ENCODE measurements around the gene NADSYN1.
A peak's percentile ranks its signal among the peaks of the same experiment; 100 is the strongest.

The NADSYN1 gene

DNA sequence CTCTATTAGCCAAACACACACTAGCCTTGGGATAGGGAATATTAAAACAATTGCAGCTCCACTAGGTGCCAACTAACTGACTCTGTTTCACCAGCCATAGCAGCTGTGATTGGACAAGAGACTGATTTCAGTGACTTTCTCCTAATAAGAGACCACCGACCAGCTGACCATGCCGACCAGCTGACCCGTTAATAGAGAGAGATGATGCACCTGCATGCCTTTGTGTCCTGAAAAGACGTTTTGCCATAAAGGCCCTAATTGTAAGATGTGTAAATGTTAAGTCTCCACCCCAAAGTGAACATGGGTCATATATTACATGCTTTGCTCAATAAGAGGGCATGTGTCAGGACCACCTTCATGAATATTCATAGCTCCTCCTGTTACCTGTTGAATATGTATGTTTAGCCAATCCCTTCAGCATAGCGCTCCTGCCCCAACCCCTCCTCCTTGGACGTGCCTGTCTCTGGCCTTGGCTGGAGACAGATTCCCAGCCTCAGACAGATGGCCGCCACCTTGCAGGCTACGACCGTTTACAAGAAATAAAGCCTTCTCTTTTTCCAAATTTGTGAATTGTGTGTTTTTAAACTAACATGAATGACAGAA lies 1.3 kb upstream of the NADSYN1 start:
- DNase-seq, result no peak

DNA sequence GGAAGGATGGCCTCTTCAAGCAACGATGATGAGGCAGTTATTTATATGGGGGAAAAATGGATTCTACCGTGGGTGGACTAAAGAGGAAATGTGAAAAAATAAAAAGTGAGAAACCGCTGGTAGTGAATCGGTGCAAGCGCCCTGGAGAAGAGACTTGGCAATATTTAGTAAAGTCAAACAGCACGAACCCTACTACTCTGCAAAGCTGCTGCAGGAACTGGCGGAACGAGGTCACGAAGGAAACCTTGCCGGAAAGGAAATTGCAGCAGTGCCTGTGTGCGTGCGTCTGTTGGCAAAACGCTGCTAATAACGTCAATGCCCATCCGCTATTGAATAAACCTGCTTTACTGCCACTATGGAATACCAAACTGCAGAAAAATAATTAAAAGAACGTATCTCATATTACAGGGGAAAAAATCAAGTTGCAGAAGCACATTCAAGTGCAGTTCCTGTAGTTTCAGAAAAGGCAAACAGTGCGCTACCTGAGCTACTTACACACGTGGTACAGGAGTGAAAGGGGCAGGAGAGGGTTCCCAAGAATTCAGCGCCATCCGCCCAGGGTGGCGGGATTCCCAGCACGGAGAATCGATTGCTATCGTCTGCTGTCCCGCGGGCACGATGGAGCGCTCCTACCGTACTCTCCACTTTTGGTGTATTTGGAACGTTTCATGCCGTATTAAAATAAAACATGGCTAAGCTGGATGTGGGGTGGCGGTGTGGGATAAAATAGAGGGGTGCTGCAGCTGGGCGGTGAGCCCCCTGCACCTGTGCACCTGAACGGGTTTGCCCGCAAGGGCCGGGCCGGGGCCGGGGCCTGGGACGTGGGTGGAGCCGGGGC lies 585 bp upstream of the NADSYN1 start:
- DNase-seq, result peak; percentile 58

DNA sequence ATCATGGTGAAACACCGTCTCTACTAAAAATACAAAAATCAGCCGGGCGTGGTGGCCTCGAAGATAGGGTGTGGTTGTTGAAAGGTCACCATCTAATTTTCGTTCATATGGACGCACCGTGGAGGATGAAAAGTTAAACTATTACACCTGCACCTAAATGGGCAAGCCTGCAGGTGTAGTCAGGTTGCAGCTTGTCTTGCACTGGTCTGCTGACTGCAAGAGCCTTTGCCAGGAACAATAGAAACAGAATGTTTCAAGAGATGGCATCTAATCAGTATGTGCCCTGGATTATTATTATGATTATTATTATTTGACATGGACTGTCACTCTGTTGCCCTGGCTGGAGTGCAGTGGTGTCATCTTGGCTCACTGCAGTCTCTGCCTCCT lies 908 bp downstream of the NADSYN1 start:
- DNase-seq, result no peak

DNA sequence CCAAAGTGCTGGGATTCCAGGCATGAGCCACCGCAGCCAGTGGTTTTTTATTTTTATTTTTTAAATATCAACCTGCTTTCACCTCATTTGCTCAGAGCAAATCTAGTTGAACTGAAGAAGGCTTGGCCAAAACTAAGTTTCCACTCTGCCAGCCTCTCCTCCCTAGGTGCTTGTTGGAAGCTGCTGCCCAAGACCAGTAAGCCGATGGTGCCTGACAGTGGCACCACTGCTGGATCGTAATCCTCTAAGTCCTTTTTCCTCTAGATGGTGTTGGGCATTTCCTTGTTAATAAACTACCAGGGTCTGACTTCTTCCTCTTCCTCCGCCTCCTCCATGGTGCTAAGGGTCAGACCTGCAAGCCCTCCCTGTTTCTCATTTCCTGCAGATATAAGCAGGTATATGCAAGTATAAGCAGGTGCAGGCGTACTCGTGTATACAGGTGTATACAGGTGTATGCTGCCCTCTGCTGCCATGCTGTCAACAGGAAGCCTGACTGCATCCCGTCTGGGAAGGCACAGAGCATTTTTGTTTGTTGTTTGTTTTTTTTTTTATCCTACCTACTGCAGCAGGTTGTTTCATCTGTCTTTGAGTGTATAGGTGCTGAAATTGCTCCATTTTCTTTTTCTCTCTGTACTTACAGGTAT lies 1.6 kb downstream of the NADSYN1 start:
- no peak for DNase-seq

DNA sequence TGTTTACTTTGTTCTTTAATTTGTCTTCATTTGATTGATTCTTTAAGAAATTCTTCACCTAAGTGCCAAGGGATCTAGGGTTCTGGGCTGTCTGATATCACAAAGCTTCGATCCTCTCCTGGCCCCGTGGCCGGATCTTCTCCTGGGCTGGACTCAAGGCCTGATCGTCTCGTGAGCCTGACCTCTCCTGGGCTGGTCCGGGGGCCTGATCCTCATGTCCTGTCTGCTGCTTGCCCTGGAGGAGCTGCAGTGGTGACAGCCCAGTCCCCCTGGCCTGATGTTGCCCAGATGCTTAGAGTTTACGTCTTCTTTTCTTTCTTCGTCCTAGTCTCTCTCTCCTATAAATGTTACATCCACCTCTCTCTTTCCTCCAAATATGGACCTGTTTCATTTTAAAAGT lies 3.3 kb downstream of the NADSYN1 start:
- DNase-seq, result no peak

DNA sequence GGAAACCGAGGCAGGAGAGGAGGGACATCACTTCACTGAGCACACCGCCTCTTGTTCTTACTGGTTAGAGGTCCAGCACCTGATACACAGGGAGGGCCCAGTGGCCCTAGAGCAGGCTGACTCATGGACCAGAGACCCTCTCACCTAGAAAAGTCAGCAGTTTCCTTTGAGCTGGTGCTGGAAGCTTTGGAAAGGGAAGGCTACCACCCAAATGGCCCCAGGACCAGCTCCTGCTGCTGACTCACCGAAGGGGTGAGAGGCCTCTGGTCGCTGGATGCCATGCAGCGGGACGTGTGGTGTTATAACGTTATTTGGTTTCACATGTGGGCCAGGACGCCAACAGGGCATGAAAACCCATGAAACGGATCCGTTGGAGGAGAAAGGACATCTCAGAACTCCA lies 3.8 kb downstream of the NADSYN1 start:
- DNase-seq, result no peak

DNA sequence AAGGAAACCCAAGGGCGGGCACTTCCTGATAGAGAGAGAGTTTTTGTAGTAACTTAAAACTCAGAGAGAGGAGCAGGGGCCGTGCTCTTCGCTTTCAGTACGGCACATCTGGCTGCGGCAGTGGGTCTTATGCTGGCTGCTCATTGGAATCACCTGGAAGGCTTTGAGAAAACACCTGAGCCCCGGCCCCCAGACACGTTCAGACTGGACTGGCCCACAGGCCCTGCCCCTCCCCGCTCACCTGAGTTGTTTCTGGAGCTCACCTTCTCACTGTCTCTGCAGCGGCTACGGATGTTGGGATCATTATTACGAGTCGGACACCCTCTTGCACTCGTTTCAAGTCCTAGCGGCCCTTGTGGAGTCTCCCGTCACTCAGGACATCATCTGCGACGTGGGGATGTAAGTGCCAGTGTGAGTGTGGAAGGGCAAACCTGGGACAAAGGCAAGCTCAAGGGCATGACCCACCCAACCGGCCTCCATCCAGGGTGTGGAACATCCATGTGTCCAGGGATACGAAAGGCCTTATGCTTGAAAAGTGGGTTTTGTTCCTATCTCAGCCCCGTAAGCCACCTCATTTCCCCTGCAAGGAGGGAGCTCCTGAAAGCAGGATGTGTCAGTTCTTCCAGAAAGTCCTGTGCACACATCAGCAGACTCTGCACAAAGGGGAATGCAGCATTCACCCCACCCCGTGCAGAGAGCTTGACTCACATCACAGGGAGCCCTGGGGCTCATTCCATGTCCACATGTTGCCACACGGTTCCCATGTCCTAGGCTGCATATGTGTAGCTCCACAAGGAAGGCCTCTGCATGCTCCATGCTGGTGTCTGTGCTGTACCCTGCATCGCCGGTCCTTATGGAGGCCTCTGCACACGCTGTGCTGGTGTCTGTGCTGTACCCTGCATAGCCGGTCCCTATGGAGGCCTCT lies 5.4 kb downstream of the NADSYN1 start:
- DNase-seq, result no peak

DNA sequence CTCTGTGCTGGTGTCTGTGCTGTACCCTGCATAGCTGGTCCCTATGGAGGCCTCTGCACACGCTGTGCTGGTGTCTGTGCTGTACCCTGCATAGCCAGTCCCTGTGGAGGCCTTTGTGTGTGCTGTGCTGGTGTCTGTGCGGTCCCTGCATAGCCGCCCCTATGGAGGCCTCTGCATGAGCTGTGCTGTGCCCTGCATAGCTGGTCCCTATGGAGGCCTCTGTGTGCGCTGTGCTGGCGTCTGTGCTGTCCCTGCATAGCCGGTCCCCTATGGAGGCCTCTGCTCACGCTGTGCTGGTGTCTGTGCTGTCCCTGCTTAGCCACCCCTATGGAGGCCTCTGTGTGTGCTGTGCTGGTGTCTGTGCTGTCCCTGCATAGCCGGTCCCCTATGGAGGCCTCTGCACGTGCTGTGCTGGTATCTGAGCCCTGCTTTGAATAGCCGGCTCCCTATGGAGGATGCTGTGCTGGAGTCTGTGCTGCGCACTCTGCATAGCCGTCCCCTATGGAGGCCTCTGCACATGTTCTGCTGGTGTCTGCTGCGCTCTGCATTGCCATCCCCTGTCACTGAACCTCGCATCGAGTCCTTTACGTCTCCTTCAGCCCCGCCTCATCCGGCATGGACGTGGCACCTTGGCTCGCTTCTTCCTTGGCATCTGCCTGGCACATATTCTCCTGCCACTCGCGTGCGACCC lies 6.2 kb downstream of the NADSYN1 start:
- no peak for DNase-seq

DNA sequence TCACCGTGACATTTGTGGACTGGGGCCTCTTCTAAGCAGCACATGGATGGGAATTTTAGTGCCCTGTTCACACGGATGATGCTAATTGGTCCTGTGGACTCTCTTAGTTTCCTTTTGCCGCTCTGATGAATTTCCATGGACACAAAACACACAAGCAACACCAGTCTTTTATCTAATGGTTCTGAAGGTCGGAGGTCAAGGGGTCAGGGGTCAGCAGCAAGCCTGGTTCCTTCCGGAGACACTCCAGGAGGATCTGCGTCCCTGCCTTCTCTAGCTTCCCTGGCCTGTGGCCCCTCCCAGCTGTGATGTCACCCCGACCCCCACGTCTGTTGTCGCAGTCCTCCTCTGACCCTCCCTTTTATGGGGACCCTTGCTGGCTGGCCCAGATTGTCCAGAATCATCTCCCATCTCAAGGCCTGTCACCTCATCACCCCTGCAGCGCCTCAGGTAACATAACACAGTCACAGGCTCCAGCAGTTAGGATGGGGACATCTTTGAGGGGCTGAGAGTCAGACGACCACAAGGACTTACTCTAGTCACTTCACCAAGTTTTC lies 6.8 kb downstream of the NADSYN1 start:
- DNase-seq, result no peak

DNA sequence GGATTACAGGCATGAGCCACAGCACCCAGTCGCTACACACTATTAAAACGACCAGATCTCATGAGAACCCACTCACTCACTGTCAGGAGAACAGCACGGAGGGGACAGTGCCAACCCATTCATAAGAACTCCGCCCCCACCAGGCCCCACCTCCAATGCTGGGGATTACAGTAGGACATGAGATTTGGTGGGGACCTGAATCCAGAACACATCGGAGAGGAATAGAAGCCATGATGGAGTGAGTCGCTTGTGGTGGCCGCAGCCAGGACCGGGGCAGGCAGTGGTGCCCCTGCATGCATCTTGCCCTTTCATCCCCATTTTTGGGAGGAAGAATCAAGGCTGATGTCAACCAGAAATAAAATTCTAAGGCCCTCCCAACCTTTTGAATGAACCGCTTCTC lies 8.7 kb downstream of the NADSYN1 start:
- no peak for DNase-seq

DNA sequence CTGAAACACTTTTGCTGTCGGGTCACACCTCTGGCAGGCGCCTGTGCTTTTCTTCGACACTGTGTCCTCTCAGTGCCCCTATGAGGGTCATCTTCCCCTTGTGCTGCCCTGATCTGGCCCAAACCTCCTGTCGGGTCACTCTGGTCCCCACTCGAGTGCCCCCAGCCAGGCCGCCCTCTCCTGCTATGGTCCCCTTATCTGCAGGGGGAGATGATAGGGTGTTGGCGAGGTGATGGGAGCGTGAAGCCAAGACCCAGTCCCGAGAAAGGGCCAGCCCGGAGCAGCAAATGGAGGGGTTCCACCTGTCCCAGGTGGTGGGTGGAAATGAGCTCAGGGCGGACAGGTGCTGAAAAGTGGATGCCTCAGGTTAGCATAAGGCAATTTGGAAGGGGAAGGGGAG lies 9.7 kb downstream of the NADSYN1 start:
- DNase-seq, result no peak

DNA sequence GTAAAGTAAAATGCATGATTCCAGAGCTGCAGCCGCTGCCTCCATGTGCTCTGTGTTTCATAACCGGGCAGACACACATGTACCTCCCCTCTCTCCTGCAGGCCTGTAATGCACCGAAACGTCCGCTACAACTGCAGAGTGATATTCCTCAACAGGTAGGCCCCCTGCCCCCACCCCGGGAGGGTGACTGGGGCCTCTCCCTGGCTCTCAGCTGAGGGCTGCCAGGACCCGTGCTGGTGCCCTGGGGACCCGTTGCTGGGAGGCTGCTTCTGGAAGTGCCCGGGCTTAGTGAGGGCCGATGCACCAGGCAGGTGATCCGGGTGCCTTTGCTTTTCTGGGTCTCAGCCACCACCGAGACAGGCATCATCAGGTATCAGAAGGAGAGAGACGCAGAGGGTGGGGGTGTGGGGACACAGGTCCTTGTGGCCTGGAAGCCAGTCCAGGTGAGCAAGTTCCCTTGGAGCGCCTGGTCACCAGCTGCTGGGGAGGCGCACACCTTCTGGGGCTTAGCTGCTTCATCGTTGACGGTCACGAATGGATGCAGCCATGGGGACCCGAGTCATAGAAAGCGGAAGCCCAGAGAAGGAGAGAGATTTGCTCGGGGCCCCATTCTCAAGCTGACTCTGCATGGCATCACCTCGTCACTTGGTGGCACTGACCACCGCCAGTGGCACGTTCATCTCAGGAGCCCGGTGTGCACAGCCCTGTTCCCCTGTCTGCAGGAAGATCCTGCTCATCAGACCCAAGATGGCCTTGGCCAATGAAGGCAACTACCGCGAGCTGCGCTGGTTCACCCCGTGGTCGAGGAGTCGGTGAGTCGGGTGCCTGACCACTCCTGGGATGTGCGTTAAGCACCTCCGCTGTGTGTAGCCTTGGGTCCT lies 10.6 kb downstream of the NADSYN1 start:
- no peak for DNase-seq

DNA sequence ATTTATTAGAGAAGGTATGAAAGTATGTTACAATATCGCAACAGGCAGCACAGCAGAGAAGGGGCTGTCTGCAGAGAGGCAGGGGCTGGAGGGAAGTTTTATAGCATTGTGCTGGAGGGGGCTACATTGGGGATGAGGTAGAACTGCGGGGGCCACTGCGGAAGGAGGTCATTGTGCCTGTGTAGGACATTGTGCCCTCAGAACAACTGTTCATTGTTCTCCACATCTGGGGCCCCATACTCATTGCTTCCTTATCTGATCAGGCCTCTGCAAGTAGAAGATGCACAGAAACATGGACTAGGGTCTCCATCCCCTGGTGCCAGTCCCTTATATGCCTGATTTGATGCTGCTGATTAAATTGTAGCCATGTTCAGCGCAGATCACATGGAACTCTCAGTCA lies 12.1 kb downstream of the NADSYN1 start:
- no peak for DNase-seq

DNA sequence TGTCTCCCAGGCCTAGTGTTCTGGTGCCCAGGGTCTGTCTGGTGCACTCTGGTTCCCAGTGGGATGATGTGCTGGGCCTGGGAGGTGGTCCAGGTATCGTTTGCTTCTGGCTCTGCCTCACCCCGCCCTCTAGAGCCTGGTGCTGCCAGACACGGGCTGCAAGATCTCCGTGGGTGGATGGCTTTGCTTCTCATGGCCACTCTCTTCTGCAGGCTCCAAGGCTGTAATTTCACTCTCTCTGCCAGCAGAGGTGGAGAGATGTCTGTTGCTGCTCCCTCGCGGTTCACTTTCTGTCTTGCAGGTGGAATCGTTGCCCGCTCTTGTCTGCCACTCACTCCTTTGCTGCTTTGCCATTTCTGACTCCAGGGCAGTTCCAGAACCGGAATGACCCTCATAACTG lies 13.4 kb downstream of the NADSYN1 start:
- no peak for DNase-seq

DNA sequence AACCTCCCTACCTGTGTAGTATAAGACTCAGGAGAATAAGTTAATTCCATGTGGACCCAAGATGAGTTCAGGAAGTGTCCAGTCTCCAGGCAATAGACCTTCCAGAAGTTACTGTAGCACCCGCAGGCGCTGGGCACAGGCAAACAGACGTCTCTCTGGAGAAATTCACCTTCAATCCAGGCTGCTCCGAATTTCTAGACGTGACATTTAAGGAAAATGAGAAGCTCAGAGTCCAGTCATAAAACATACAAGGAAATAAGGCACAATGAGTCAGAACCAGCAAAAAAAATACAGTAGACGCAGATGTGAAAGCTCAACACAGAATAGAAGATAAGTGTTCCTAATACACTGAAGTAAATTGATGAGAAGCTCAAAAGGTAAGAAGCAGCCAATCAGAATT lies 14.2 kb downstream of the NADSYN1 start:
- no peak for DNase-seq

DNA sequence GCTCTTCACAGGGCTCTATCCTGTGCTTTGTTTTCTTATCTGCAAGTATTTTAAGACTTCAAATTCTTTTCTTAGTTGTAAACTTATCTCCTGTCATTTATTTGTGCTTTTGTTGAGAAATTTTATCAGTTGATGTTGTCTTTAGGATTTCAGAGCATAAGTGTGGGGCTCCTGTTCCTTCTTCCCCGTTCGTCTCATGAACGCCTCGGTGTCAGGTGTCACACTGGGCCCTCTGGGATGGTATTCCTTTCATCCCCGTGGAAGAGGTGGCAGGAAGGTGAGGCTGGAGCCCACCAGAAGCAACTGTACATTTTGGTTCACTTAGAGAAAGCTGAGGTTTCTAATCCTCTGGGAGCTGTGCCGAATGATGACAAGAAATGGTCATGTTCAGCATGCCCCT lies 17.9 kb downstream of the NADSYN1 start:
- DNase-seq, result no peak

DNA sequence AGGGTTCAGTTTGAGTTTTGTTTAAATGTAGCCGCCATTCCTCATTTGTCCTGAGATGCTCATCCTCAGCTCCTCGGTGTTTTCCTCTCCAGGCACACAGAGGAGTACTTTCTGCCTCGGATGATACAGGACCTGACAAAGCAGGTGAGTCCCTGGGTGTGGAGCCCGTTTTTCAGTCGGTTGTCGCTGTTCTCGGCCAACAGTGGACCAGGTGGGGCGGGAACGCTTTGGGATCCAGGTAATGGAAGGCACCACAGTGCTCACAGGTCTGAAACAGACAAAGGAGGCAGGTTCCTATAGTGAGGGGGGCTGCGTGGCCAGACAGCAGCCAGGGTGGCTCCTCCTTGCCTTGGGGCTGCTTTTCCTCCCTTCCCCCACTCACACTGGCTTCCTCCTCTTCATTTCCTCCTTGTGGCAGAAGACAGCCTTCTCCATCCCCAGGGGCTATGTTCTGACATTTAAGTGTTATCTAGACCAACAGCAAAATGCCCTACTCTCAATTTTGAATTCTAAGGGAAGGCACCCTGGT lies 19.4 kb downstream of the NADSYN1 start:
- DNase-seq, result no peak

DNA sequence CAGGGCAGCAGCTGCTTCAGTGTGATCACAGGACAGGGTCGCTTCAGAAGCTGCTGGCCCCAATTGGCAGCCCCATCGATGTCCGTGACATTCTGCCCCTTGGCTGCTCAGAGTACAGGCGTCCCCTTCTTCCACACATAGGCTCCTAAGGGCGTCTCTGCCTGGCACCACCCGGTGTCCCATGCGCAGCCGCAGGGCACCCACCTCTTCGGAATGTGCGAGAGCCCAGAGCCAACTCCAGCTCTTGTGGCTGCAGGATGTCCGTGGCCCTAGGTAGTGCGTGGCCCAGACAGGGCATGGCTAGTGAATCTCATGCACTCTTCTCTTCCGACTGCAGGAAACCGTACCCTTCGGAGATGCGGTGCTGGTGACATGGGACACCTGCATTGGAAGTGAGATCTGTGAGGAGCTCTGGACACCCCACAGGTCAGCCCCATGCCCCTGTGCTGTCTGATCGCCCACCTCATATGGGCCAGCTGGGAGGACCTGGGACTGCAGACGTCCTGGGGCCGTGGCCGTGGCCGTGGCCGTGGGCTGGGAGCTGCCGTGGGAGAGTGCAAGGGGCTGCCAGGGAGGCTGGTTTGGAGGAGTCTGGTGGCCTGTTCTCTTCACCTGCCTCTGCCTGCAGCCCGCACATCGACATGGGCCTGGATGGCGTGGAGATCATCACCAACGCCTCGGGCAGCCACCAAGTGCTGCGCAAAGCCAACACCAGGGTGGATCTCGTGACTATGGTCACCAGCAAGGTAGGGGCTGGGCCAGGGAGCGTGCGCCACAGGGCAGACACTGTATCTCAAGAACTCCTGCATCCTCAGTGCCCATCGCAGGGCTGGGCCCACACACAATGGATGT lies 20.2 kb downstream of the NADSYN1 start:
- DNase-seq, result no peak

DNA sequence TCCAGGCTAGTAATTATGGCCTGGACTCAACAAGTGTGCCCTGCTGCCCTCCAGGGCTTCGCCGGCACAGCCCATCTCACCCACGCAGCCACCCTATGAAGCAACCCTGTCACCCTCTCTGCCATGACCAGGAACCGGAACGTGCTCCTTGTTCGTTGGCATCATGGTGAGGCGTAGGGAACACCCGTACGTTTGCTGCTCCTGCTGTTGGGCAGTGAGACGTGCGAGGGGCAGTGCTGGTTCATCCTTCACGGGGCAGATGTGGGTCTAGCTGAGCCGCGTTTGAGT lies 20.7 kb downstream of the NADSYN1 start:
- DNase-seq, result no peak

DNA sequence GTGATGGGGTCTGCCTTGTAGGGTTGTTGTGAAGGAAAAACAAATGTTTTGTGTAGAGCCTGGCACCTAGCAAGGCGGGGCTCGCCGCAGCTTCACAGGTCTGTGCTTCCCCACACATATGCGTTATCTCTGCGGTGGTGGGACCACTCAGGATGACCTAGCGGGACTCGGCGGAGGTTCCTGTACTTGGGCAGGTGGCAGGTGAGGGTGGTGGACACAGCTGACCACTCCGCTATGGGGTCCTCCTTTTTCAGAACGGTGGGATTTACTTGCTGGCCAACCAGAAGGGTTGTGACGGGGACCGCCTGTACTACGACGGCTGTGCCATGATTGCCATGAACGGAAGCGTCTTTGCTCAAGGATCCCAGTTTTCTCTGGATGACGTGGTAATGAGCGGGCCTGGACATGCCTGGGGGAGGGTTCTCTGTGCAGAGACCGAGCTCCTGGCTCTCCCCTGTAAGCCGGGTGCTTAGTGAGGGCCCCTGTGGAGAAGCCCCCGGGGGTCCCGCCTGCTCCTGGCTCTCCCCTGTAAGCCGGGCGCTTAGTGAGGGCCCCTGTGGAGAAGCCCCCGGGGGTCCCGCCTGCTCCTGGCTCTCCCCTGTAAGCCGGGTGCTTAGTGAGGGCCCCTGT lies 21.3 kb downstream of the NADSYN1 start:
- DNase-seq, result no peak

Data from activated effector memory CD4-positive, alpha-beta T cell treated with Interleukin-2 at 50 U/mL for 16 hours (primary cell).